GM12875 (cell line): ENCODE results near the gene MMAB.

Source experiments
- H3K4me3 ChIP-seq: one replicate; pipeline ENCODE4 v1.5.1; 2011; ENCODE audit warnings: low read depth, low read length, control low read depth
- TF ChIP-seq, protein P1 (sequence below): IDR thresholded peaks from 2 replicates; pipeline ENCODE4 v1.5.1; 2011; ENCODE audit warnings: low read depth, mild to moderate bottlenecking, control low read depth, inconsistent platforms, low read length, moderate library complexity, borderline replicate concordance; ENCODE audit not compliant: insufficient read depth

MMAB gene

DNA sequence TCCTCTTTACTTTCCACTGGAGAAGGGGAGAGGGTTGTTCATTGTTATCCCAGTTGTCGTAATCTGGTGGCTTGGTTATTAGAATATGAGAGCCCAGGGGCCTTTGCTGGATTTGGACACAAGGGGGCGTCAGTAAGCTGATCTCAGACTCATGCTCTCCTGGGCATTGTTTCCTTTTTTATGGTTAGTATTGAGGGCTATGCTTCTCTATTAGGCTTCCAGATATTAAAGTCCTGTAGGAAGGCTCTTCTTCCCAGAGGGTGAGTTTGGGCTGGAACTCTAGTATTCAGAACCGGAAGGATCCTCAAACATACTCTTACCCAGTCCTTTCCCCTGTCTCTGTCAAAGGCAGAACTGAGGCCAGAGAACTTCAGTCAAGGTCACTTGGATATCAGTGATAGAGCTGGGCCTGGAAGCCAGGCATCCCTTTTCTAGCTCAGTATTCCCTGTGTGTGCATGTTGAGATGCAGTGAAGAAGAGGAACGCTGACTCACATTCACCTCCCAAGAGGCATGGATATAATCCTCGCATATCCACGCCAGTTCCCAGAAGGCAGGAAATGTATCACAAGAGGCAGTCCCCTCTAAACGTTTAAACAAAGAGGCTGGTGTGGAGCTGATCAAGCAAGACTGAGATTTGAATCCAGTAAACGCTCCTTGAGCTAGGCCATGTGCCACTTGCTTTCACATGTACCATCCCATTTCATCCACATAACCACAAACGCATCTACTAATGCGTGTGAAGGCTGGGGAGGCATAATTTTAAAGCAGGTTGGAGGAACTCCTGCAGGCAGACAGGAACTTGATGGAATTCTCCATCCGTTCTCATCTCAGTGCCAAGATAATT lies 54.3 kb downstream of the MMAB start:
- TF ChIP-seq, protein P1, sequence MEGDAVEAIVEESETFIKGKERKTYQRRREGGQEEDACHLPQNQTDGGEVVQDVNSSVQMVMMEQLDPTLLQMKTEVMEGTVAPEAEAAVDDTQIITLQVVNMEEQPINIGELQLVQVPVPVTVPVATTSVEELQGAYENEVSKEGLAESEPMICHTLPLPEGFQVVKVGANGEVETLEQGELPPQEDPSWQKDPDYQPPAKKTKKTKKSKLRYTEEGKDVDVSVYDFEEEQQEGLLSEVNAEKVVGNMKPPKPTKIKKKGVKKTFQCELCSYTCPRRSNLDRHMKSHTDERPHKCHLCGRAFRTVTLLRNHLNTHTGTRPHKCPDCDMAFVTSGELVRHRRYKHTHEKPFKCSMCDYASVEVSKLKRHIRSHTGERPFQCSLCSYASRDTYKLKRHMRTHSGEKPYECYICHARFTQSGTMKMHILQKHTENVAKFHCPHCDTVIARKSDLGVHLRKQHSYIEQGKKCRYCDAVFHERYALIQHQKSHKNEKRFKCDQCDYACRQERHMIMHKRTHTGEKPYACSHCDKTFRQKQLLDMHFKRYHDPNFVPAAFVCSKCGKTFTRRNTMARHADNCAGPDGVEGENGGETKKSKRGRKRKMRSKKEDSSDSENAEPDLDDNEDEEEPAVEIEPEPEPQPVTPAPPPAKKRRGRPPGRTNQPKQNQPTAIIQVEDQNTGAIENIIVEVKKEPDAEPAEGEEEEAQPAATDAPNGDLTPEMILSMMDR: peak; percentile 77
- no peak overlapping the region for H3K4me3 ChIP-seq

DNA sequence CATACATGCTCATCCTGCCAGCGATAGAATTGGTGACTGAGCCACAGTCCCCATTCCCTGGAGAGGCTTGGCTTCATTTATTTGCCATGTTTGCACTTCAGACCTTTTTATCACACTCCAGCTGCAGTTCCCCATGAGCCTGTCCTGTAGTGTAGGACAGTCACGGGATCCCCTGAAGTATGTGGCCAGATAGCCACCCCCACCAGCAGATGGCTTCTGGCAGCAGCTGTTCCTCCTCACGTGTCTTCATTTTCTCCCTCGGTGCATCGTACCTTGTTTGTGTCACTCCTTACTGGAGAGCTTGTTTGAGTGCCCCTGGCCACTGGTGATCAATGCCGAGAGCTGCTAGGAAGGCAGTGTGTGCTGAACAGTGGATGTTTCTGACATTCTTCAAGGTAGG lies 55.7 kb downstream of the MMAB start:
- no peak overlapping the region for H3K4me3 ChIP-seq
- TF ChIP-seq, protein P1: no peak

DNA sequence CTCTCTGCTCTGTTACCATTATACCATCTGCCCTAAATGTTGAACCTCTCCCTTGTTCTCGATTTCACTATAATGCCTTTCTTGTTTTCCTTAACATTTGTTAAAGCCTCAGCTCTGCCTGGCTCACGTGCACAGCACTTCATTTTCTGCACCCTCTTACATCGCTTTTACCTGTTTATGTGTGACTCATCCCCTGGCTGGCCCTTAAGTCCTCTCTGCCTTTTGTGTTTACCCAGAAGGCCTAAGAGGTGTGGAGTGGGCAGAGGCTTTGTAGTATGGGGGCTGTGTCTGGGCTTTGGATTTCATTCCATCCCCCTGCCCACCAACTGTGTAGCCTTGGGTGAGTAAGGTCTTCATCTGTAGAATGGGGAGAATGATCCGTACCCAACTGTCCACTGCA lies 59.3 kb downstream of the MMAB start:
- TF ChIP-seq, protein P1: no peak

DNA sequence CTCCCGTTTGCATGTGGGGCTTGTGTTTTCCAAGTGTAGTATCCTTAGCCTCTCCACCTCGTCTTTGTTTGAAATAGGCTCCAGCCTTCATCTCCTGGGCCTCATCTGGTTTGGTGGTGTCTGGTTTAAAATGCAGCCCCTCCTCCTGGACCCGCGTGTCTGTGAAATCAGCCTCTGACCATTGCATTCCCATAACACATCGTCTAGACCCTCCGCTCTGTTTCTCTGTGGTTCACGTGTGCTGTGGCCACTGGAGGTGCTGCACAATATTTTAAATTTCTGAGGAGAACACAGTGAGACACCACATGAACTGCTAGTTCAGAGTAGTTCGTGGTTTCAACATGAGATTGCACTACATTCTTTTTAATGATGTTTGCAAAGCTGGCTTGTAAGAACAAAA lies 60.3 kb downstream of the MMAB start:
- H3K4me3 ChIP-seq: no peak overlapping the region
- TF ChIP-seq, protein P1: no peak

More for the DNA sequence above, 59.3 kb downstream of the MMAB start:
- no peak overlapping the region for H3K4me3 ChIP-seq

DNA sequence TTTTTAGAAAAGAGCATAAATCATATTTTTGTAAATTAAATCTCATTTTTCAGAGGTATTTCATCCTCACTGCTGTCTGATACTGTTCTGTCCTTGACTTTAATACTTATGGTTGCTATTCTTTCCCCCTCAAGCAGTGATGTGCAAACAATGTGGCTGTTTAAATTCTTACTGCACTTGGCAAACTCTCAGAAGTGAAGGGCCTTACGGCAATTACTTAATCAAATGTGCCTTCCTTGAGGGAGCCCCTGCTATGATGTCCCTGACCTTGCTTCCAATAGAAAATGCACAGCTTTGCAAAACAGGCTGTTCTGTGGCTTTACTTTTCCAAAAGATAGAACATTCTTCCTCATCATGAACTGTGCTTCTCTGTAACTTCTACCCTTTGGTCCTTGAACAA lies 60.7 kb downstream of the MMAB start:
- TF ChIP-seq, protein P1: no peak
- no peak overlapping the region for H3K4me3 ChIP-seq

DNA sequence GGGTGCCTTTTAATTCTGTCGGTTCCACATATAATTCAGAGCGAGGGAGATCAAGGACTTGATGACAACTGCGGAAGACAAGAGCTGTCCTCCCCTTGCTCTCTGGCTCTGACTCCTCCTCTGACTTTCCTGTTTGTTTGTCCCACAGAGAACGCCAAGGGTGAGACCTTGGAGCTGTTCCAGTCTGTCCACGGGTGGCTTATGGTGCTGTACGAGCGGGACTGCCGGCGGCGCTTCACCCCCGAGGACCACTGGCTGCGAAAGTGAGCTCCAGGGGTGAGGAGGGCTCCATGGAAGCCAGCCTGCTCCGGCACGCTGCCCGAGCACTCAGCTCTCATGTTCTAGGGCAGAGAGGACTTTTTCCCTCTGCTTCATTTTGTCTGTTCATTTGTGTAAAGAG lies 63.1 kb downstream of the MMAB start:
- TF ChIP-seq, protein P1: no peak
- no peak overlapping the region for H3K4me3 ChIP-seq

DNA sequence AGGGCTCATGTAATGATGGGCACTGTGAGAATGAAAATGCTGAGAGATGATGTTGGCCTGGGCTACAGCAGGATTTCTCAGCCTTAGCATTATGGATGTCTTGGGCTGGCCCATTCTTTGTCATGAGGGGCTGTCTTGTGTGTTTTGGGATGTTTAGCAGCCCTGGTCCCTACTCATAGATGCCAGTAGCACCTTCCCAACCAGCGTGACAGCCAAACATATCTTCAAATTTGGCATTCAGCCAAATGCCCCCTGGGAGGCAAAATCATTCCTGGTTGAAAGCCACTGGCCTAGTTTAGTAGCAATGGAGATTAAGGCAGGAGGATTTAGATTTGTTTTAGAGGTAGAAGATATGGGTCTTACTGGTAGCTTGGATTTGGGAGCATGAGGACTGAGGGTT lies 69.2 kb downstream of the MMAB start:
- TF ChIP-seq, protein P1: no peak

More for the DNA sequence above, 69.2 kb downstream of the MMAB start:
- no peak overlapping the region for H3K4me3 ChIP-seq
